GM12878 (cell line): Measurements from ENCODE around the gene GGA2. TPM values are rescaled to one million over a fixed set of nuclear protein-coding genes. Genes with fewer than 3 reads are reported as not detected.

Source experiments
- ATAC-seq: fragments of 200-7000 bp; cut with Tn5 transposase; 3 replicates; pipeline ENCODE4 v1.9.1; 2020; ENCODE audit warnings: mild to moderate bottlenecking, moderate library complexity
- BruUV-seq: library from RNA; stranded (reverse); fragments of 400-500 nt; replicated peaks from 2 replicates; lab custom pipeline; 2021; lab: Mats Ljungman, UMichigan
- CTCF ChIA-PET: fragments of 300-600 bp; sonication (Branson Sonifier 250); formaldehyde crosslinking; extraction: SDS; loops from one replicate; lab custom pipeline; 2021; ENCODE audit warnings: inconsistent platforms; lab: Yijun Ruan, JAX
- POLR2A ChIA-PET: fragments of 350-600 bp; formaldehyde crosslinking; extraction: SDS; loops from one replicate; lab custom pipeline; 2021; ENCODE audit warnings: inconsistent platforms; lab: Charles Lee
- RAD21 ChIA-PET: fragments of 300-600 bp; sonication (Branson Sonifier 250); formaldehyde crosslinking; loops from one replicate; lab custom pipeline; 2023; ENCODE audit warnings: antibody characterized with exemption; ENCODE audit not compliant: unreplicated experiment; lab: Charles Lee
- SMC1A ChIA-PET: fragments of 300-600 bp; sonication (Branson Sonifier 250); formaldehyde crosslinking; loops from one replicate; lab custom pipeline; 2023; ENCODE audit not compliant: unreplicated experiment, uncharacterized antibody; lab: Charles Lee
- DNase-seq: peaks from one replicate; pipeline ENCODE4 v3.0.0-alpha.2; 2011; ENCODE audit warnings: low read depth, low spot score
- FAIRE-seq: peaks from 3 replicates; lab custom pipeline; 2011; peaks lifted over from hg19 to GRCh38; lab: Jason Lieb, UNC
- H2AFZ ChIP-seq: 2 replicates; pipeline ENCODE4 v1.6.0; 2011; ENCODE audit warnings: low read depth, low read length, control low read depth; ENCODE audit not compliant: control insufficient read depth
- H3K27ac ChIP-seq: 2 replicates; pipeline ENCODE4 v1.5.1; 2011; ENCODE audit warnings: control low read depth; ENCODE audit not compliant: control insufficient read depth, insufficient read depth
- H3K27me3 ChIP-seq, 2 experiments: replicated peaks in 1 of 2; 2 replicates each; pipeline versions ENCODE4 v1.6.0 to v1.6.1; 2011; ENCODE audit warnings: low read length in 1 of 2; ENCODE audit not compliant: control insufficient read depth in 2 of 2, insufficient read depth in 2 of 2
- H3K36me3 ChIP-seq, 2 experiments: 2 replicates each; pipeline ENCODE4 v1.5.1; 2011; ENCODE audit warnings: low read length in 1 of 2; ENCODE audit not compliant: control insufficient read depth in 2 of 2, insufficient read depth in 2 of 2
- H3K4me1 ChIP-seq: 2 replicates; pipeline ENCODE4 v1.6.1; 2011; ENCODE audit warnings: mild to moderate bottlenecking, low read length, moderate library complexity, mixed read lengths; ENCODE audit not compliant: control insufficient read depth, insufficient read depth
- H3K4me2 ChIP-seq: 2 replicates; pipeline ENCODE4 v1.6.0; 2011; ENCODE audit warnings: control low read depth; ENCODE audit not compliant: control insufficient read depth, insufficient read depth
- H3K4me3 ChIP-seq: fragments of 200-600 bp; sonication (generic); 2 replicates; pipeline ENCODE4 v1.5.1; 2016
- H3K79me2 ChIP-seq: 2 replicates; pipeline ENCODE4 v1.6.0; 2011; ENCODE audit warnings: low read length; ENCODE audit not compliant: control insufficient read depth, insufficient read depth
- H3K9ac ChIP-seq: 2 replicates; pipeline ENCODE4 v1.8.0; 2011; ENCODE audit warnings: low read length, control low read depth, mixed read lengths; ENCODE audit not compliant: control insufficient read depth, insufficient read depth
- H3K9me3 ChIP-seq: replicated peaks from 3 replicates; pipeline ENCODE4 v1.5.1; 2011; ENCODE audit warnings: mild to moderate bottlenecking, low read length; ENCODE audit not compliant: control insufficient read depth, insufficient read depth
- H4K20me1 ChIP-seq: 2 replicates; pipeline ENCODE4 v1.6.0; 2011; ENCODE audit not compliant: control insufficient read depth, insufficient read depth
- BRCA1 ChIP-seq: IDR thresholded peaks from 2 replicates; pipeline ENCODE4 v1.6.1; 2011; ENCODE audit warnings: low read depth, low read length, improper control_type of control experiment
- CREM ChIP-seq: IDR thresholded peaks from 2 replicates; pipeline ENCODE4 v1.6.1; 2014; ENCODE audit warnings: antibody characterized with exemption, low read depth
- JUNB ChIP-seq: IDR thresholded peaks from 2 replicates; pipeline ENCODE4 v1.6.1; 2016; ENCODE audit warnings: antibody characterized with exemption, mild to moderate bottlenecking
- MAX ChIP-seq: IDR thresholded peaks from 2 replicates; pipeline ENCODE4 v1.6.1; 2012; ENCODE audit warnings: low read depth, low read length, improper control_type of control experiment
- NFYB ChIP-seq: IDR thresholded peaks from 2 replicates; pipeline ENCODE4 v1.6.1; 2011; ENCODE audit warnings: low read depth, mild to moderate bottlenecking, low read length, improper control_type of control experiment, moderate library complexity; ENCODE audit not compliant: insufficient read depth
- NR2F1 ChIP-seq: fragments of 450-650 bp; conservative IDR thresholded peaks from 2 replicates; pipeline ENCODE4 v1.6.1; 2017; ENCODE audit warnings: mild to moderate bottlenecking
- POLR2AphosphoS2 ChIP-seq: IDR thresholded peaks from 2 replicates; pipeline ENCODE4 v1.6.1; 2011; ENCODE audit warnings: low read depth, mild to moderate bottlenecking, low read length, improper control_type of control experiment, moderate library complexity
- POU2F2 ChIP-seq: IDR thresholded peaks from 3 replicates; pipeline ENCODE4 v1.6.1; 2011; ENCODE audit warnings: low read depth, mild to moderate bottlenecking, low read length, borderline replicate concordance
- RAD51 ChIP-seq: fragments of 450-650 bp; IDR thresholded peaks from 2 replicates; pipeline ENCODE4 v1.6.1; 2016; ENCODE audit warnings: moderate library complexity, mild to moderate bottlenecking, inconsistent platforms
- SMAD5 ChIP-seq: IDR thresholded peaks from 2 replicates; pipeline ENCODE4 v1.6.1; 2016; ENCODE audit warnings: antibody characterized with exemption, low read depth
- SPI1 ChIP-seq: IDR thresholded peaks from 2 replicates; pipeline ENCODE4 v1.6.1; 2011; ENCODE audit warnings: low read depth, mild to moderate bottlenecking, low read length, moderate library complexity, borderline replicate concordance; ENCODE audit not compliant: insufficient read depth
- STAT3 ChIP-seq: IDR thresholded peaks from 2 replicates; pipeline ENCODE4 v1.6.1; 2011; ENCODE audit warnings: low read depth, low read length, improper control_type of control experiment
- USF1 ChIP-seq: IDR thresholded peaks from 2 replicates; pipeline ENCODE4 v1.6.1; 2011; ENCODE audit warnings: borderline replicate concordance, low read depth, mild to moderate bottlenecking, moderate library complexity, mixed read lengths, low read length; ENCODE audit not compliant: insufficient read depth; ENCODE audit errors: extremely low read length
- ZBTB11 ChIP-seq: fragments of 450-650 bp; formaldehyde crosslinking; IDR thresholded peaks from 2 replicates; pipeline ENCODE4 v1.5.0; 2022; ENCODE audit warnings: mild to moderate bottlenecking, missing genetic modification characterization
- WGBS: methylation state at CpG from one replicate; pipeline ENCODE4 v1.1.6; 2016; ENCODE audit warnings: low lambda C conversion rate; ENCODE audit not compliant: insufficient replicate concordance, insufficient coverage; ENCODE audit errors: missing lambda C conversion rate; 5-methylcytosine and 5-hydroxymethylcytosine counted together
- in situ Hi-C: fragments of 300-500 bp; cut with MboI; formaldehyde crosslinking; loops from 9 replicates; pipeline ENCODE4 v1.14.3; 2018; ENCODE audit warnings: mixed read lengths
- intact Hi-C: fragments of 100-400 bp; cut with micrococcal nuclease; formaldehyde crosslinking; loops from one replicate; pipeline ENCODE4 v1.14.2; 2022; ENCODE audit not compliant: unreplicated experiment
- polyA plus RNA-seq, 11 experiments: library from polyadenylated mRNA; depleted of rRNA in 4 of 11; unstranded in 6 of 11; stranded (reverse) in 5 of 11; fragments of >200 nt; fragmentation: Nextera tagmentation in 4 of 11; fragmentation: Illumina TruSeq in 1 of 11; extraction: Ambion mirVana in 4 of 11; extraction: Trizol in 1 of 11; gene quantifications; 1 replicate in 1 of 11; 2 replicates in 10 of 11; pipeline versions ENCODE4 v1.2.1 to v1.2.3, GENCODE V29; 2011 to 2016; ENCODE audit warnings: inconsistent platforms in 2 of 11, missing spikeins in 2 of 11, low read depth in 1 of 11
- total RNA-seq, 4 experiments: library from RNA; depleted of rRNA in 3 of 4; stranded (reverse); fragments of >200 nt in 3 of 4; fragmentation: Illumina TruSeq in 1 of 4; extraction: Trizol in 1 of 4; gene quantifications; 2 replicates each; pipeline versions ENCODE4 v1.2.1 to v1.2.3, GENCODE V29; 2013 to 2021

Gene GGA2
- total and polyA plus RNA-seq, 10 of the 15 experiments (the other 5 are each of a cell fraction or from before 2014, with no cell fraction given) = 14.1 to 153 (median 86.6) TPM

- FAIRE-seq (no peak), ATAC-seq (no peak), DNase-seq (no peak)
- RAD21 ChIA-PET = no interaction called here
- in situ Hi-C loops (no loop called here), intact Hi-C loops (no loop called here)
- no peaks in the 10 kb centered on the region for H3K27me3 ChIP-seq
- TF ChIP-seq USF1 = no peak
- TF ChIP-seq JUNB = no peak
- no peak for TF ChIP-seq CREM
- no peak for TF ChIP-seq POLR2AphosphoS2
- no peak for TF ChIP-seq ZBTB11 (CRISPR knock-in tag)
- TF ChIP-seq SMAD5 = no peak
- TF ChIP-seq POU2F2 = no peak
- no peak for TF ChIP-seq BRCA1
- TF ChIP-seq NFYB = no peak
- TF ChIP-seq SPI1 = no peak
- TF ChIP-seq MAX = no peak
- TF ChIP-seq RAD51 = no peak
- TF ChIP-seq NR2F1 = no peak
- TF ChIP-seq STAT3 = no peak
- no peak overlapping the region for H2AFZ ChIP-seq
- no peak overlapping the region for H3K4me3 ChIP-seq
- no peaks in the 10 kb centered on the region; the same call in 1 of the 2 replicates for H4K20me1 ChIP-seq
- H3K4me2 ChIP-seq = no peak overlapping the region
- H3K4me1 ChIP-seq = no peaks in the 10 kb centered on the region
- no peak overlapping the region for H3K27ac ChIP-seq
- BruUV-seq = no TSS peak
- H3K9ac ChIP-seq = no peak overlapping the region
- H3K79me2 ChIP-seq = no peaks in the 10 kb centered on the region
- H3K9me3 ChIP-seq = no peaks in the 10 kb centered on the region
- SMC1A ChIA-PET = no interaction called here
- H3K36me3 ChIP-seq = peaks cover 48 to 50% of the 10 kb centered on the region in 2 experiments
- WGBS = 84% methylated on average over 14 of the region's 14 CpGs
- POLR2A ChIA-PET = no interaction called here
- CTCF ChIA-PET = interaction anchor here (1.0 kb wide), 1 partner anchor 11 kb away, joined by 3 read pairs; no protein-coding TSS in a partner anchor
Observed at GRCh38 chr16:23482778-23483177, 27.5 kb downstream of the GGA2 start.
